ENCODE measurements around the gene GRK7. TPM values are rescaled to one million over a fixed set of nuclear protein-coding genes. Genes with fewer than 3 reads are reported as not detected.

Gene GRK7
- total RNA-seq, 1 donor from 2014 or later = 0.12 TPM

GRCh38 chr3:141735770-141736465, 27.3 kb upstream of the GRK7 start:
- no peaks in the 10 kb centered on the region for H3K27me3 ChIP-seq
- ATAC-seq (no peak), DNase-seq (no peak)
- H3K36me3 ChIP-seq = no peaks in the 10 kb centered on the region
- no peak overlapping the region for H3K27ac ChIP-seq
- H3K4me1 ChIP-seq = peaks cover 17% of the 10 kb centered on the region
- H3K4me3 ChIP-seq = no peak overlapping the region
- no peaks in the 10 kb centered on the region for H3K9me3 ChIP-seq
- TF ChIP-seq CTCF (IDR thresholded peaks at IDR 0.05) = no peak
- intact Hi-C loops (cut with DNase I) = no loop called here

- intact Hi-C loops (cut with DNase I) = no loop called here
- Histone ChIP-seq H3K9me3 (no peaks in the 10 kb centered on the region), H3K4me3 (no peak overlapping the region), H3K27me3 (no peaks in the 10 kb centered on the region), H3K4me1 (peaks cover 27% of the 10 kb centered on the region), H3K36me3 (no peaks in the 10 kb centered on the region), H3K27ac (no peak overlapping the region)
- DNase-seq = no peak
- TF ChIP-seq CTCF (IDR thresholded peaks at IDR 0.05) = no peak
- no peak for ATAC-seq
Observed at GRCh38 chr3:141737093-141737492, 26.1 kb upstream of the GRK7 start.

GRCh38 chr3:141737678-141738021, 25.6 kb upstream of the GRK7 start:
- no peaks in the 10 kb centered on the region for H3K27me3 ChIP-seq
- peaks cover 28% of the 10 kb centered on the region for H3K4me1 ChIP-seq
- no peak for TF ChIP-seq CTCF (IDR thresholded peaks at IDR 0.05)
- H3K36me3 ChIP-seq = peaks cover 3% of the 10 kb centered on the region
- peak overlapping the region; percentile 92 for H3K27ac ChIP-seq
- ATAC-seq (no peak), DNase-seq (no peak)
- intact Hi-C loops (cut with DNase I) = no loop called here
- no peaks in the 10 kb centered on the region for H3K9me3 ChIP-seq
- peak overlapping the region; percentile 90 for H3K4me3 ChIP-seq

GRCh38 chr3:141738022-141738890, 25.0 kb upstream of the GRK7 start, which contains the start of gene RNF7:
Gene RNF7, plus strand, starts transcription at chr3:141738298. Its CDS starts 44 bp downstream, at chr3:141738342.
- peak; percentile 91 for TF ChIP-seq CTCF (IDR thresholded peaks at IDR 0.05)
- H3K27ac ChIP-seq = peak within 1 kb of the TSS; percentile 92
- peak; percentile 98 for ATAC-seq
- DNase-seq = peak; percentile 98
- H3K9me3 ChIP-seq = no peaks in the 10 kb centered on the region
- peaks cover 6% of the 10 kb centered on the region for H3K36me3 ChIP-seq
- H3K4me1 ChIP-seq = peaks cover 34% of the 10 kb centered on the region
- H3K4me3 ChIP-seq = peak within 1 kb of the TSS; percentile 90
- no peaks in the 10 kb centered on the region for H3K27me3 ChIP-seq
- intact Hi-C loops (cut with DNase I) = no loop called here

- peak overlapping the region; percentile 92 for H3K27ac ChIP-seq
- intact Hi-C loops (cut with DNase I) = no loop called here
- H3K27me3 ChIP-seq = no peaks in the 10 kb centered on the region
- ATAC-seq = no peak
- H3K36me3 ChIP-seq = peaks cover 11% of the 10 kb centered on the region
- no peak for TF ChIP-seq CTCF (IDR thresholded peaks at IDR 0.05)
- no peak for DNase-seq
- H3K4me3 ChIP-seq = peak overlapping the region; percentile 90
- no peaks in the 10 kb centered on the region for H3K9me3 ChIP-seq
- peaks cover 39% of the 10 kb centered on the region for H3K4me1 ChIP-seq
Observed at GRCh38 chr3:141738891-141739363, 24.3 kb upstream of the GRK7 start.

Data from upper lobe of right lung (tissue), 1 donor.